K562 (cell line): ENCODE measurements around the gene KIF21A. TPM values are rescaled to one million over a fixed set of nuclear protein-coding genes. Genes with fewer than 3 reads are reported as not detected.

Experiments
- ATAC-seq: fragments of 200-7000 bp; cut with Tn5 transposase; 3 replicates; pipeline ENCODE4 v1.9.1; 2020; ENCODE audit warnings: moderate library complexity
- BruUV-seq: library from RNA; stranded (reverse); fragments of 400-500 nt; replicated peaks from 2 replicates; lab custom pipeline; 2021; lab: Mats Ljungman, UMichigan
- CTCF ChIA-PET: fragments of 300-600 bp; formaldehyde crosslinking; extraction: SDS; loops from one replicate; lab custom pipeline; 2021; ENCODE audit warnings: low intra/inter-chr PET ratio; lab: Yijun Ruan, JAX
- POLR2A ChIA-PET: fragments of 300-600, 350-650 bp; sonication (Branson Sonifier 250); formaldehyde crosslinking; extraction: SDS; loops from one replicate; lab custom pipeline; 2021; ENCODE audit warnings: antibody characterized with exemption, inconsistent platforms; lab: Yijun Ruan, JAX
- DNase-seq, 4 experiments: peaks; one replicate each; pipeline versions ENCODE4 v3.0.0 to v3.0.0-alpha.2; 2011 to 2018; ENCODE audit warnings: low spot score in 3 of 4, mixed read lengths in 3 of 4; ENCODE audit errors: extremely low read depth in 1 of 4
- FAIRE-seq: peaks from 2 replicates; lab custom pipeline; 2011; peaks lifted over from hg19 to GRCh38; lab: Jason Lieb, UNC
- H2AFZ ChIP-seq: 2 replicates; pipeline ENCODE4 v1.6.0; 2011; ENCODE audit warnings: low read depth, low read length, control low read depth, inconsistent platforms
- H3K27ac ChIP-seq: fragments of 200-600 bp; 3 replicates; pipeline ENCODE4 v1.8.0; 2011; ENCODE audit warnings: low read depth, mild to moderate bottlenecking, control low read depth, inconsistent platforms, low read length, moderate library complexity, mixed read lengths; ENCODE audit errors: extremely low read depth
- H3K27me3 ChIP-seq, 2 experiments: fragments of 300-600 bp in 1 of 2; 2 replicates in 1 of 2; 3 replicates in 1 of 2; pipeline versions ENCODE4 v1.6.0 to v1.8.0; 2011; ENCODE audit warnings: inconsistent platforms in 2 of 2, low read length in 2 of 2, mild to moderate bottlenecking in 1 of 2, mixed read lengths in 1 of 2, moderate library complexity in 1 of 2; ENCODE audit not compliant: control insufficient read depth in 2 of 2, insufficient read depth in 2 of 2
- H3K36me3 ChIP-seq: fragments of 300-600 bp; 3 replicates; pipeline ENCODE4 v1.8.0; 2011; ENCODE audit warnings: mild to moderate bottlenecking, low read length, inconsistent platforms; ENCODE audit not compliant: control insufficient read depth, insufficient read depth
- H3K4me1 ChIP-seq, 2 experiments: fragments of 200-600 bp in 1 of 2; replicated peaks in 1 of 2; 2 replicates in 1 of 2; 3 replicates in 1 of 2; pipeline versions ENCODE4 v1.5.1 to v1.8.0; 2011; ENCODE audit warnings: inconsistent platforms in 2 of 2, low read length in 2 of 2, mild to moderate bottlenecking in 1 of 2, mixed read lengths in 1 of 2, moderate library complexity in 1 of 2; ENCODE audit not compliant: control insufficient read depth in 2 of 2, insufficient read depth in 2 of 2
- H3K4me2 ChIP-seq: 2 replicates; pipeline ENCODE4 v1.6.1; 2011; ENCODE audit warnings: low read length, control low read depth, inconsistent platforms, mixed read lengths; ENCODE audit not compliant: insufficient read depth
- H3K4me3 ChIP-seq: fragments of 200-600 bp; sonication (generic), shearing (Covaris generic); 2 replicates; pipeline ENCODE4 v1.5.1; 2016; ENCODE audit warnings: control low read depth, inconsistent platforms
- H3K79me2 ChIP-seq: fragments of 200-600 bp; 3 replicates; pipeline ENCODE4 v1.8.0; 2011; ENCODE audit warnings: low read length, inconsistent platforms; ENCODE audit not compliant: control insufficient read depth, insufficient read depth
- H3K9ac ChIP-seq, 2 experiments: 2 replicates each; pipeline versions ENCODE4 v1.6.0 to v1.6.1; 2011; ENCODE audit warnings: low read depth in 2 of 2, low read length in 2 of 2, control low read depth in 1 of 2, inconsistent platforms in 1 of 2, mild to moderate bottlenecking in 1 of 2, mixed read lengths in 1 of 2; ENCODE audit not compliant: insufficient read depth in 1 of 2
- H3K9me1 ChIP-seq: one replicate; pipeline ENCODE4 v1.6.0; 2011; ENCODE audit warnings: inconsistent platforms, mild to moderate bottlenecking, low read length, moderate library complexity; ENCODE audit not compliant: control insufficient read depth, insufficient read depth
- H3K9me3 ChIP-seq: replicated peaks from 2 replicates; pipeline ENCODE4 v1.5.1; 2011; ENCODE audit warnings: low read depth, low read length, inconsistent platforms; ENCODE audit not compliant: control insufficient read depth, insufficient read depth
- H4K20me1 ChIP-seq: replicated peaks from 2 replicates; pipeline ENCODE4 v1.6.1; 2011; ENCODE audit warnings: low read length, inconsistent platforms, mixed read lengths; ENCODE audit not compliant: control insufficient read depth, insufficient read depth
- EWSR1 ChIP-seq: fragments of 450-650 bp; IDR thresholded peaks from 2 replicates; pipeline ENCODE4 v1.6.1; 2018; ENCODE audit warnings: borderline replicate concordance, mild to moderate bottlenecking, low read depth, moderate library complexity; ENCODE audit not compliant: partially characterized antibody
- FOXJ3 ChIP-seq: sonication (generic); formaldehyde crosslinking; IDR thresholded peaks from 2 replicates; pipeline ENCODE4 v1.4.0; 2020; ENCODE audit warnings: mild to moderate bottlenecking, missing genetic modification reagents
- MAFF ChIP-seq: IDR thresholded peaks from 2 replicates; pipeline ENCODE4 v1.6.1; 2012; ENCODE audit warnings: low read length, improper control_type of control experiment
- MBD1 ChIP-seq: fragments of 250-450 bp; sonication (Bioruptor Pico); IDR thresholded peaks from 2 replicates; pipeline ENCODE4 v1.8.0; 2022; ENCODE audit warnings: inconsistent platforms
- NR4A1 ChIP-seq, 2 experiments: fragments of 250-450 bp in 1 of 2; fragments of 450-650 bp in 1 of 2; sonication (Bioruptor Pico) in 1 of 2; IDR thresholded peaks; 2 replicates each; pipeline versions ENCODE4 v1.4.0 to v1.6.1; 2016 to 2020; ENCODE audit warnings: mild to moderate bottlenecking in 2 of 2, missing compliant biosample characterization in 1 of 2, missing genetic modification characterization in 1 of 2, moderate library complexity in 1 of 2
- SMARCA5 ChIP-seq: fragments of 450-650 bp; IDR thresholded peaks from 2 replicates; pipeline ENCODE4 v1.6.1; 2016
- YY1 ChIP-seq, 3 experiments: IDR thresholded peaks; 2 replicates each; pipeline ENCODE4 v1.6.1; 2011; ENCODE audit warnings: low read length in 2 of 3, mild to moderate bottlenecking in 2 of 3, moderate library complexity in 2 of 3, borderline replicate concordance in 1 of 3, control low read depth in 1 of 3, low read depth in 1 of 3; ENCODE audit not compliant: insufficient read depth in 3 of 3, insufficient replicate concordance in 2 of 3, control insufficient read depth in 1 of 3, insufficient read length in 1 of 3; ENCODE audit errors: extremely low read depth in 1 of 3
- ZBED1 ChIP-seq: IDR thresholded peaks from 2 replicates; pipeline ENCODE4 v1.6.1; 2014
- ZSCAN32 ChIP-seq: fragments of 450-650 bp; formaldehyde crosslinking; IDR thresholded peaks from 2 replicates; pipeline ENCODE4 v1.4.0; 2020; ENCODE audit warnings: mild to moderate bottlenecking, moderate library complexity
- WGBS: fragments of 100-300 bp; shearing (Covaris generic); methylation state at CpG from one replicate; pipeline ENCODE4 v1.1.6; 2016; ENCODE audit warnings: low coverage, mixed read lengths; ENCODE audit not compliant: insufficient coverage; ENCODE audit errors: missing lambda C conversion rate; 5-methylcytosine and 5-hydroxymethylcytosine counted together
- in situ Hi-C: fragments of 300-500 bp; cut with MboI; formaldehyde crosslinking; loops from 4 replicates; pipeline ENCODE4 v1.15.0; 2018; ENCODE audit warnings: inconsistent platforms, mixed read lengths
- intact Hi-C: fragments of 100-400 bp; cut with micrococcal nuclease; formaldehyde crosslinking; loops from 2 replicates; pipeline ENCODE4 v1.14.2; 2022
- polyA plus RNA-seq, 8 experiments: library from polyadenylated mRNA; depleted of rRNA in 4 of 8; stranded (reverse) in 5 of 8; unstranded in 3 of 8; fragments of >200 nt; fragmentation: Nextera tagmentation in 2 of 8; fragmentation: Illumina TruSeq in 1 of 8; extraction: Ambion mirVana in 2 of 8; extraction: Trizol in 1 of 8; gene quantifications; 2 replicates each; pipeline versions ENCODE4 v1.2.1 to v1.2.3, GENCODE V29; 2011 to 2014; ENCODE audit warnings: inconsistent platforms in 1 of 8, missing spikeins in 1 of 8
- total RNA-seq, 7 experiments: library from RNA; depleted of rRNA in 6 of 7; stranded (reverse); fragments of >200 nt in 6 of 7; fragmentation: Illumina TruSeq in 2 of 7; extraction: Trizol in 2 of 7; gene quantifications; 2 replicates each; pipeline versions ENCODE4 v1.2.1 to v1.2.3, GENCODE V29; 2011 to 2021; ENCODE audit warnings: low replicate concordance in 1 of 7
- TF ChIP-seq, protein P1 (sequence below): fragments of 250-450 bp; sonication (Bioruptor Pico); IDR thresholded peaks from 2 replicates; pipeline ENCODE4 v1.8.0; 2021; ENCODE audit warnings: borderline replicate concordance, mild to moderate bottlenecking, moderate library complexity; ENCODE audit not compliant: poor library complexity, severe bottlenecking

The KIF21A gene
- total and polyA plus RNA-seq, 9 of the 15 experiments (the other 6 are each of a cell fraction or from before 2014, with no cell fraction given): 17.7 to 45.0 (median 30.3) TPM

GRCh38 chr12:39332661-39333175 lies 110.2 kb downstream of the KIF21A start:
- TF ChIP-seq EWSR1: no peak
- H3K9me1 ChIP-seq: no peaks in the 10 kb centered on the region
- no peaks in the 10 kb centered on the region for H3K79me2 ChIP-seq
- intact Hi-C loops: no loop called here
- TSS peak; percentile 26 for BruUV-seq
- H3K9me3 ChIP-seq: no peaks in the 10 kb centered on the region
- no peak for DNase-seq
- FAIRE-seq: no peak
- no peak overlapping the region for H2AFZ ChIP-seq
- H3K36me3 ChIP-seq: peaks cover 57% of the 10 kb centered on the region
- no peak overlapping the region for H3K27ac ChIP-seq
- in situ Hi-C loops: no loop called here
- no peak overlapping the region for H3K4me2 ChIP-seq
- POLR2A ChIA-PET: no interaction called here
- no peak for ATAC-seq
- H4K20me1 ChIP-seq: no peaks in the 10 kb centered on the region
- H3K9ac ChIP-seq: no peak overlapping the region
- WGBS: 98% methylated on average over 12 of the region's 12 CpGs
- no peaks in the 10 kb centered on the region for H3K27me3 ChIP-seq
- H3K4me1 ChIP-seq: no peaks in the 10 kb centered on the region
- H3K4me3 ChIP-seq: no peak overlapping the region
- CTCF ChIA-PET: interaction anchor here (0.6 kb wide), 1 partner anchor 14 kb away, joined by 3 read pairs; no protein-coding TSS in a partner anchor

DNA sequence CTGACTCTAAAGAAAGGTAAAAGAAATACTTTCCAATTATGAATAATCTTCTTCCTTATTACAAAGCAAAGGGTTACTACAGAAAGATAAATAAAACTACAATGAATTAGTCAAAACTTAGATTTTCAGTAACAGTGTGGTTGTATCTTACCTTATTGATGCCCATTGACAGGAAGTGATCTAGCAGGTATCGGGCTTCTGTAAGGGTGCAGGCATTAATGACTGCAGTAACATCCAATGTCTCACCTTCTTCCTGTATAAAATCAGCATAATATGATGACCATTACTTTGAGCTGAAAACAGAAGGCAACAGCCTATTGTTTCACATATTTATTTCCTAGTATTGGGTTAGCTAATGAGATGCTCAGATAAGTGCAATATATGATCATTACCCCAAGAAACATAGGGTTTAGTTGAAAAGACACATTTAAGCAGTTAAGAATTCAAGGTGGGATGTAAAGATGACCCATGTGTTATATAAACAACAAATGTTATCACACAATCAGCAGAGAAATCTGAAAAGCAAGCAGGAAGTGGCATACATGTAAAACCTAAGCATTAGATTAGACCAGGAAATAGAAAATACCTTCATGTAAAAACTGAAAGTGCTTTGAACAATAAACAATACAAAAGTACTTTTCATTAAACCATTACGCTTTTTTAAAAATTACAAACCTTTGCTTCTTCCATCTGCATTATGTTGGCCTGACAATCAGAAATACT lies 111.2 kb downstream of the KIF21A start:
- no peaks in the 10 kb centered on the region for H4K20me1 ChIP-seq
- TF ChIP-seq NR4A1 (CRISPR knock-in tag; IDR thresholded peaks at IDR 0.05) (no peak), NR4A1 (tag; IDR thresholded peaks at IDR 0.05) (no peak), FOXJ3 (CRISPR knock-in tag) (no peak), MBD1 (CRISPR knock-in tag) (no peak), MAFF (no peak), SMARCA5 (no peak), YY1 (IDR thresholded peaks at IDR 0.05; ENCODE audit: borderline replicate concordance in 1 of 3, control insufficient read depth in 1 of 3, extremely low read depth in 1 of 3, insufficient read depth in 3 of 3, insufficient read length in 1 of 3, insufficient replicate concordance in 2 of 3, low read depth in 1 of 3, low read length in 2 of 3) (no peak), ZBED1 (no peak), ZSCAN32 (no peak)
- TF ChIP-seq, protein P1, sequence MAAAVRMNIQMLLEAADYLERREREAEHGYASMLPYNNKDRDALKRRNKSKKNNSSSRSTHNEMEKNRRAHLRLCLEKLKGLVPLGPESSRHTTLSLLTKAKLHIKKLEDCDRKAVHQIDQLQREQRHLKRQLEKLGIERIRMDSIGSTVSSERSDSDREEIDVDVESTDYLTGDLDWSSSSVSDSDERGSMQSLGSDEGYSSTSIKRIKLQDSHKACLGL: no peak
- H2AFZ ChIP-seq: no peak overlapping the region
- CTCF ChIA-PET: no interaction called here
- H3K4me3 ChIP-seq: no peak overlapping the region
- no TSS peak for BruUV-seq
- POLR2A ChIA-PET: no interaction called here
- H3K4me1 ChIP-seq: no peaks in the 10 kb centered on the region
- H3K4me2 ChIP-seq: no peak overlapping the region
- ATAC-seq (no peak), FAIRE-seq (no peak), DNase-seq (no peak)
- H3K36me3 ChIP-seq: peaks cover 47% of the 10 kb centered on the region
- no peaks in the 10 kb centered on the region for H3K79me2 ChIP-seq
- H3K27me3 ChIP-seq: no peaks in the 10 kb centered on the region
- no peak overlapping the region for H3K27ac ChIP-seq
- no peak overlapping the region for H3K9ac ChIP-seq
- H3K9me1 ChIP-seq: no peaks in the 10 kb centered on the region
- in situ Hi-C loops (no loop called here), intact Hi-C loops (no loop called here)
- WGBS: 93% methylated on average over 2 of the region's 2 CpGs
- no peaks in the 10 kb centered on the region for H3K9me3 ChIP-seq
